Natural killer cell (primary cell): Measurements from ENCODE around the gene SHROOM1. TPM values are rescaled to one million over a fixed set of nuclear protein-coding genes. Genes with fewer than 3 reads are reported as not detected.

Experiments
- ATAC-seq, 3 donors: fragments of 150-1000 bp in 2 of 3; fragments of 200-7000 bp in 1 of 3; cut with Tn5 transposase; 1 replicate in 1 of 3; 2 replicates in 2 of 3; pipeline ENCODE4 v1.10.0; 2021; ENCODE audit warnings: mild to moderate bottlenecking in 2 of 3, moderate library complexity in 2 of 3
- DNase-seq, 2 donors: peaks; one replicate each; pipeline versions ENCODE4 v3.0.0 to v3.0.0-alpha.2; 2013 to 2021; ENCODE audit warnings: mixed read lengths in 1 of 2
- H3K27ac ChIP-seq: one replicate; pipeline ENCODE4 v1.5.1; 2013; ENCODE audit warnings: mild to moderate bottlenecking, low read length
- H3K27me3 ChIP-seq: one replicate; pipeline ENCODE4 v1.6.1; 2013; ENCODE audit warnings: low read length; ENCODE audit not compliant: control insufficient read depth, insufficient read depth
- H3K36me3 ChIP-seq: one replicate; pipeline ENCODE4 v1.6.1; 2013; ENCODE audit warnings: low read length; ENCODE audit not compliant: control insufficient read depth, insufficient read depth
- H3K4me1 ChIP-seq: one replicate; pipeline ENCODE4 v1.6.1; 2013; ENCODE audit warnings: low read length; ENCODE audit not compliant: control insufficient read depth, insufficient read depth
- H3K4me3 ChIP-seq: one replicate; pipeline ENCODE4 v1.5.1; 2013; ENCODE audit warnings: low read length
- H3K9me3 ChIP-seq: one replicate; pipeline ENCODE4 v1.6.1; 2013; ENCODE audit warnings: low read length; ENCODE audit not compliant: control insufficient read depth, insufficient read depth
- H3K27ac Mint-ChIP-seq, 2 donors: one replicate each; pipeline ENCODE4 v1.8.0; 2022; ENCODE audit warnings: mild to moderate bottlenecking in 2 of 2, mixed read lengths in 2 of 2, moderate library complexity in 1 of 2
- H3K27me3 Mint-ChIP-seq, 2 donors: one replicate each; pipeline ENCODE4 v1.8.0; 2022; ENCODE audit warnings: low read depth in 2 of 2, mixed read lengths in 2 of 2
- H3K36me3 Mint-ChIP-seq: one replicate; pipeline ENCODE4 v1.8.0; 2022; ENCODE audit warnings: mixed read lengths
- H3K4me1 Mint-ChIP-seq, 2 donors: one replicate each; pipeline ENCODE4 v1.8.0; 2022; ENCODE audit warnings: mixed read lengths in 2 of 2
- H3K4me3 Mint-ChIP-seq: one replicate; pipeline ENCODE4 v1.8.0; 2022; ENCODE audit warnings: mild to moderate bottlenecking, moderate library complexity, mixed read lengths
- H3K9me3 Mint-ChIP-seq, 2 donors: one replicate each; pipeline ENCODE4 v1.8.0; 2022; ENCODE audit warnings: mixed read lengths in 2 of 2
- CTCF ChIP-seq: fragments of 200-600 bp; IDR thresholded peaks from one replicate; pipeline ENCODE4 v1.8.0; 2022; ENCODE audit warnings: antibody characterized with exemption
- WGBS: methylation state at CpG from one replicate; pipeline ENCODE4 v1.1.7; 2013; ENCODE audit warnings: missing lambda C conversion rate; ENCODE audit not compliant: insufficient coverage; 5-methylcytosine and 5-hydroxymethylcytosine counted together
- intact Hi-C: fragments of 100-400 bp; cut with micrococcal nuclease; formaldehyde crosslinking; loops from one replicate; pipeline ENCODE4 v1.14.2; 2022
- total RNA-seq, 4 donors: library from RNA; stranded (reverse); fragments of 120-200 nt in 1 of 4; gene quantifications; one replicate each; pipeline versions ENCODE4 v1.2.3 to v1.2.4, GENCODE V29; 2013 to 2022

Gene SHROOM1
- total RNA-seq, 3 donors from 2014 or later (not counting 1 experiment from before 2014, with no cell fraction given), result 0.82 to 3.5 (median 0.85) TPM

- peaks cover 8 to 13% of the 10 kb centered on the region in 2 donors for H3K4me1 Mint-ChIP-seq
- TF ChIP-seq CTCF, result no peak
- 23% methylated on average over 71 of the region's 71 CpGs for WGBS
- no peaks in the 10 kb centered on the region for H3K9me3 Mint-ChIP-seq
- peaks cover 16% of the 10 kb centered on the region for H3K4me1 ChIP-seq
- no peak for ATAC-seq
- H3K36me3 ChIP-seq, result no peaks in the 10 kb centered on the region
- H3K27ac Mint-ChIP-seq, result no peak overlapping the region
- peak overlapping the region; percentile 25 for H3K4me3 Mint-ChIP-seq
- H3K27me3 Mint-ChIP-seq, result peaks cover 32 to 60% of the 10 kb centered on the region in 2 donors
- no peaks in the 10 kb centered on the region for H3K36me3 Mint-ChIP-seq
- intact Hi-C loops, result no loop called here
- peak in 1 of 2 donors; percentile 27 for DNase-seq
- H3K9me3 ChIP-seq, result no peaks in the 10 kb centered on the region
- peaks cover 44% of the 10 kb centered on the region for H3K27me3 ChIP-seq
- H3K27ac ChIP-seq, result no peak overlapping the region
- no peak overlapping the region for H3K4me3 ChIP-seq
These were observed 5.2 kb downstream of the SHROOM1 start for GRCh38 chr5:132825033-132825833.

GRCh38 chr5:132824426-132824825 lies 6.0 kb downstream of the SHROOM1 start:
- 96% methylated on average over 2 of the region's 3 CpGs for WGBS
- Mint-ChIP-seq H3K4me3 (no peak overlapping the region), H3K9me3 (no peaks in the 10 kb centered on the region), H3K27me3 (peaks cover 33 to 61% of the 10 kb centered on the region in 2 donors), H3K4me1 (peaks cover 7 to 12% of the 10 kb centered on the region in 2 donors), H3K36me3 (no peaks in the 10 kb centered on the region), H3K27ac (no peak overlapping the region)
- intact Hi-C loops, result loop anchor here (5.0 kb wide), 2 partner anchors 297 to 322 kb away; no protein-coding TSS in a partner anchor
- no peaks in the 10 kb centered on the region for H3K36me3 ChIP-seq
- H3K9me3 ChIP-seq, result no peaks in the 10 kb centered on the region
- no peak overlapping the region for H3K27ac ChIP-seq
- H3K27me3 ChIP-seq, result peaks cover 49% of the 10 kb centered on the region
- peaks cover 19% of the 10 kb centered on the region for H3K4me1 ChIP-seq
- ATAC-seq (no peak), DNase-seq (no peak)
- no peak for TF ChIP-seq CTCF
- no peak overlapping the region for H3K4me3 ChIP-seq

GRCh38 chr5:132823481-132824050 lies 6.9 kb downstream of the SHROOM1 start:
- Mint-ChIP-seq H3K4me1 (peaks cover 10 to 11% of the 10 kb centered on the region in 2 donors), H3K27ac (no peak overlapping the region), H3K27me3 (peaks cover 38 to 64% of the 10 kb centered on the region in 2 donors), H3K4me3 (no peak overlapping the region), H3K9me3 (no peaks in the 10 kb centered on the region), H3K36me3 (no peaks in the 10 kb centered on the region)
- Histone ChIP-seq H3K27ac (no peak overlapping the region), H3K36me3 (no peaks in the 10 kb centered on the region), H3K4me1 (peaks cover 17% of the 10 kb centered on the region), H3K27me3 (peaks cover 47% of the 10 kb centered on the region), H3K9me3 (no peaks in the 10 kb centered on the region), H3K4me3 (no peak overlapping the region)
- ATAC-seq (no peak), DNase-seq (no peak)
- no peak for TF ChIP-seq CTCF
- WGBS, result 88% methylated on average over 7 of the region's 7 CpGs
- intact Hi-C loops, result loop anchor here (5.0 kb wide), 2 partner anchors 296 to 321 kb away; no protein-coding TSS in a partner anchor
